SK-N-DZ (cell line): ENCODE results near the gene SLITRK2. TPM values are rescaled to one million over a fixed set of nuclear protein-coding genes. Genes with fewer than 3 reads are reported as not detected.
A peak's percentile ranks its signal among the peaks of the same experiment; 100 is the strongest.

Source experiments
- DNase-seq: peaks from one replicate; pipeline ENCODE4 v3.0.0-alpha.2; 2015; ENCODE audit warnings: low spot score
- polyA plus RNA-seq, 2 experiments: library from polyadenylated mRNA; depleted of rRNA; stranded (reverse); fragments of >200 nt; gene quantifications; 2 replicates each; pipeline ENCODE4 v1.2.3, GENCODE V29; 2014

The SLITRK2 gene, protein sequence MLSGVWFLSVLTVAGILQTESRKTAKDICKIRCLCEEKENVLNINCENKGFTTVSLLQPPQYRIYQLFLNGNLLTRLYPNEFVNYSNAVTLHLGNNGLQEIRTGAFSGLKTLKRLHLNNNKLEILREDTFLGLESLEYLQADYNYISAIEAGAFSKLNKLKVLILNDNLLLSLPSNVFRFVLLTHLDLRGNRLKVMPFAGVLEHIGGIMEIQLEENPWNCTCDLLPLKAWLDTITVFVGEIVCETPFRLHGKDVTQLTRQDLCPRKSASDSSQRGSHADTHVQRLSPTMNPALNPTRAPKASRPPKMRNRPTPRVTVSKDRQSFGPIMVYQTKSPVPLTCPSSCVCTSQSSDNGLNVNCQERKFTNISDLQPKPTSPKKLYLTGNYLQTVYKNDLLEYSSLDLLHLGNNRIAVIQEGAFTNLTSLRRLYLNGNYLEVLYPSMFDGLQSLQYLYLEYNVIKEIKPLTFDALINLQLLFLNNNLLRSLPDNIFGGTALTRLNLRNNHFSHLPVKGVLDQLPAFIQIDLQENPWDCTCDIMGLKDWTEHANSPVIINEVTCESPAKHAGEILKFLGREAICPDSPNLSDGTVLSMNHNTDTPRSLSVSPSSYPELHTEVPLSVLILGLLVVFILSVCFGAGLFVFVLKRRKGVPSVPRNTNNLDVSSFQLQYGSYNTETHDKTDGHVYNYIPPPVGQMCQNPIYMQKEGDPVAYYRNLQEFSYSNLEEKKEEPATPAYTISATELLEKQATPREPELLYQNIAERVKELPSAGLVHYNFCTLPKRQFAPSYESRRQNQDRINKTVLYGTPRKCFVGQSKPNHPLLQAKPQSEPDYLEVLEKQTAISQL
- 1.2 and 1.8 TPM in 2 replicates for polyA plus RNA-seq (2014; cell fraction: cytosol; rRNA removed)
- 3.5 and 3.9 TPM in 2 replicates for polyA plus RNA-seq (2014; cell fraction: nucleus; rRNA removed)

DNA sequence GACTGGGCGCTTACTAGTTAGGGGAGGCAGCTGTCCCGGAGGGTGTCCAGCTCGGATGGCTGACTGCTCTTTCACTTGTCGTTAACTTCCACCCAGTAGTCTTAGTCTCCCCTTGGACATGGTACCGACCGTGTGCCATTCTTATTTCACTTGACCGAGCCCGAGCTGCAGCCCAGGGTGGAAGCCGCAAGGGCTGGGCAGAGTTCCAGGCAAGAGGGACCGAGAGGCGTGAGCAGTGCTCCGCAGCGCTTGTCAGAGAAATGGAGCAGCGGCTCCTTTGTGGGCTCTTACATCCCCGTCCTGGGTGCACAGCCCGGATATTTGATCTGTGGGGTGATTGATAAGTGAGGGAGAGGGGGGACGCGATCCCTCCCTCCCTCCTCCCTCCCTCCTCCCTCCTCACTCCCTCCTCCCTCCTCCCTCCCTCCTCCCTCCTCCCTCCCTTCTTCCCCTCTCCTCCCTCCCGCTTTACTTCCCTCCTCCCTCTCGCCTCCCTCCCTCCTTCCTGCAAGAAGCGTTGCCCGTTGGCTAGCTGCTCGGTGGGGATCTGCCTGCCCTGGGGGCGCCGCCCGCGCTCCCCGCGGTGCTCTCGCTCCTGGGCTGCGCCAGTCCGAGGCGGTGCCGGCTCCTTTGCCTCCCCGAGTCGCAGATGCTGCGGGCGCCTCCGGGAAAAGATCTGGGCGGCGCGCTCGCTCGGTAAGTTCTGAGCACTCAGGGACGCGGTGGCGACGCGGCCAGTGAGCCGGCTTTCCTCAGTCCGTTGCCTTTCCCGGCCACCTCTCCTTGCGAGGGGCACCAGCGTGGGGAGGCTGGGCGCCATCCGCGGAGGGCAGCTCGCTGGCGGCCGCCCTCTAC lies at the start of gene SLITRK2:
TSS of gene SLITRK2 (plus strand) at position 499 of the 855 bp plus-strand sequence. CDS start 4,597 bp downstream, outside the sequence.
- no peak for DNase-seq

DNA sequence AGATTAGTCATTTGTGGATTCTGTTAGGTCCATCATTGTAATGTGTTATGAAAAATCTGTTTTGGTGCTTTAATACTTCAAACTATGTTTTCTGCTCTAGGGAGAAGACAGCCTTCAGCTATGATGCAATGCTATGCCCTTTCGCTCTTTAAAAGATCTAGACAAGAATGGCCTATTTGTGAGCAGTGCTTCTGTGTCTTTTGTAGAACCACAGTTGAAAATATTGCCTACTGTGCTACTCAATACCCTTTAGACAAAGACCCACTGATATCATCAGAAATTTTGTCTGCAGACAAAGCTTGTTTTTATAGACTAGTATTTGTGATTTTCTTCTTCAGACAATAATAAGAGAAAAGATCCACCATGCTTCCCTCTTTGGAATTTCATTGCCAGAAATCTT lies 44.6 kb upstream of the SLITRK2 start:
- DNase-seq: no peak

DNA sequence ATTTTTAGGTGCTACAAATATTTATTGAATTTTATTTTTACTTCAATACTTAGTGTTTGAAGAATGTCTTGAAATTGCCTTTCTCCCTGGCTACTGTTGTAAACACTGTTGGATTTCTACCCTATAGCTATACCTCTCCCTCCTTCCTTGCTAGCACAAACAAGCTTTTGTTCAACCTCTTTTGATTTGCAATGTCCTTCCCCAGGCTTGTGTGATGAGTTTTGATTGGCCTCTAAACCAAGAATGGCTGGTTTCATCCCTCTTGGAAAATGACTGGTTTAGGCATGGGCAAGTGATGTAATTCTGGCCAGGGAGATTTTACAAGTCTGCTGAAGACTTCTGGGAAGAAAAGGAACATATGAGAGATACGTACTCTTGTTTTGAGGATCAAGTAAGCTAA lies 25.3 kb upstream of the SLITRK2 start:
- DNase-seq: no peak

DNA sequence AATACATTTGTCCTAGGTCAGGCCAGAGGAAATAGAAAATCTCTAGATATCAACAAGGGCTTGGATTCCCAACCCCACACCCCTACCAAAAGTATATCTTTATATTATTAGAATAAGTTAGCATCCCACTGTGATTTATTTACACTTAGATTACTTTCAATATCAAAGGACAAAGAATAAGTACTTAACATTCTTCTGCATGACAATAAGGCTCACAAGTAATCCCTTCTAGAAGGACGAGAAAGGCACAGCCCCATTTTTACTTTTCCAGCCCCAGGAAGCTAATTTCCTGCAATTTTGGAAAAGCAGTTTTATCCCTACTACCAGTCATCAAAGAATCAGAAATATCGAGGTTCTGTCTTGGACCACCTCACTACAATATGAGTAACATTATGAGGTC lies 14.1 kb upstream of the SLITRK2 start:
- no peak for DNase-seq

DNA sequence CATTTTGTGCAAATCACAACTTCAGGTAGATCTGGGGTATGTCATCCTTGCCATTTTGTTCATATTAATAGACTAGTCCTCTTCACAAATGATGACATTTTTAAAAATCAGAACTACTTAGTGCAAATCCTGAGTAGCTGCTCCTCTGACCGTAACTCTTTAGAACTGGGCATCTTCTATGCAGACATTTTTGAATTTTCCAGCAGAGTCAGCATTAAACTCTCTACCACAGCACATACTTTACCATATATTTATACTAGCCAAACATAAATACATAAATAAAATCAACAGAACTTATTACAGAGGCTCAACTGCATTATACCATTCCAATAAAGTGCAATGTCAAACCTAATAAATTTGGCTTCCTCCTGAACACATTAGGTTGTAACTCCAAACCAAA lies 4.5 kb upstream of the SLITRK2 start:
- no peak for DNase-seq

DNA sequence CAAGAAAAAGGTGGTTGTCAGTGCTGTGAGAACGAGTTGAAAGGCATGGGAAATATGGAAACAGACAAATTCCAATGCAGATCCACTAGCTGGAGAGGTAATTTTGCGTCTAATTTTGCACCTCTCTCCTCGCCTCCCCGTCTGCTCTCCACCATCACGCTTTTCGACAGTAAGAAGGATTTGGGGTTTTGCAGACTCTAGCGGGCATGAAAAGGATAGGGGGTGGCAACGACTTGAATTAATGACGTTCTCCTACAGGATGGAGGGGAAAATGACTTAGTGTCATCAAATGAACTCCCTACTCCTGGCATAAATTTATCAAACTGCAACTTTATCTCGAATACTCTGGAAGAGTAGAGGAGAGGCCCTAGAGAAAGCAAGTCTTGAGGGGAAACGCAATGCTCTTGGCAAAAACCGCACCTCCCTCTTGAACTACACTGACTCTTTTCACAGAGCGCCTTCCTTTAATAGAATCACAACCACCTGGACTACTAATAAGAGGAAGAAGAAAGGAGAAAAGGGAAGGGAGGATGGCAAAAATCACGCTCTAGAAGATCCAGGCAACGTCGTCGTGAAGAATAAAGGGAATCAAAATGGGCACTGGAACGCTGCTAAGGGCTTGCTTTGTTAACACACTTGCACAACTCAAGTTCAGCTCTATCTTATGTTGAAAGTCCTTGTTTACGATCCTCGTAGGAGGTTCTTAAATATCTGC lies 871 bp upstream of the SLITRK2 start:
- DNase-seq: no peak

DNA sequence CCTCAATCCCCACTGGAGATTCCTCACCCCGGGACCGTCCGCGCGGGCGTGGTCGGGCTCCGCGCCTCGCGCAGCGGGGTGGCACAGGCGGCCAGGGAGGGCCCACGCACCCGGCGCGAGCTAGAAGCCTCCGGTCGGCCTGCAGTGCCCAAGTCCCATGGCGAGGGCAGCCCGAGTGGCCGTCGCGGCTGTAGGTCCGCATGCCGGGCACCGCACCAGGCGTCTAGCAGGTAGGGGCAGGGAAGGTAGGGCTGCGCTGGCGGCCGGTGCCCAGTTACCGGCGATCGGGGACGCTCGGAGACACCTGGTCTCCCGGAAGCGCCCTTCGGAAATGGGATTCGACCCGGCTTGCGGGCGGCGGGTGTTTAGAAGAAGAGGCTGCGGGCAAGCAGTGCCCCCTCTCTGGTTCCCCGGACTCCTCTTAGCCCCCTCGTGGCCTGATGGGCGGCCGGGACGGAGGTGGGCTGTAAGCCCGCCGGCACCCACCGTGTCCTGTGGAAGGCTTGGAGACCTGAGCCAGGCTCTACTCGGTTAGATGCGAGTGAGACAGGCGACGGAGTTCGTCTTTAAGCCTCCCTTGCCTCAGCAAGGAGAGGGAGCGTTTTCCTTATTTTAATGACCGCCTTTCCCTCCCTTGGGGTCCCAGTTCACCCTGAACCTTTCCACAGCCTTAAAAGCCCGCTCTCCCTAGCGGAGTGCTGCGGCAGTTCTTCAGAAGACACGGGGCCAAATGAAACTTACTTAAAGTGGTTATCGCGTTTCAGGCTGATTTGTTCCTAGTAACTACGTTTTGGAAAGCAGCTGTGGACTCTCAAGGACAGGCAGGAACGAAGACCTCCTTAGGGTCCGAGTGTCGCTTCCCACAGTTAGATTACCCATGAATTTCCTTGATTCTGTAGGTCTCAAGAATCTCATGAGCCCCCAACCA lies 821 bp downstream of the SLITRK2 start:
- no peak for DNase-seq

DNA sequence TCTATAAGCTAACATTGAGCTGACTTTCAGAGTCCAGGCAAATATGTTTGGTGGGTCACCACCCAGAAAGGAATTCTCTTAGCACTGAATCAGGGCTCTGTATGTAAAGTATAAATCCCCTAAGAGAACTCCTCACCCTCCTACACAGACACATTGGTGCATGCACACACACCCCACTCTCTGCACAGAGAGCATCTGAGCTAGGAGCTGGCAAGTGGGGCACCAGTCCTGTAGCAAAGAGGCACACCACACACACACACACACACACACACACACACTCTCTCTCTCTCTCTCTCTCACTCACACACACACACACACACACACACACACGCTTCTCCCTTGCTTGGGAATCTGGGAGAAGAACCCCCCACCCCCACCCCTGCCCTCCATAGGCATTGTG lies 3.2 kb downstream of the SLITRK2 start:
- no peak for DNase-seq

DNA sequence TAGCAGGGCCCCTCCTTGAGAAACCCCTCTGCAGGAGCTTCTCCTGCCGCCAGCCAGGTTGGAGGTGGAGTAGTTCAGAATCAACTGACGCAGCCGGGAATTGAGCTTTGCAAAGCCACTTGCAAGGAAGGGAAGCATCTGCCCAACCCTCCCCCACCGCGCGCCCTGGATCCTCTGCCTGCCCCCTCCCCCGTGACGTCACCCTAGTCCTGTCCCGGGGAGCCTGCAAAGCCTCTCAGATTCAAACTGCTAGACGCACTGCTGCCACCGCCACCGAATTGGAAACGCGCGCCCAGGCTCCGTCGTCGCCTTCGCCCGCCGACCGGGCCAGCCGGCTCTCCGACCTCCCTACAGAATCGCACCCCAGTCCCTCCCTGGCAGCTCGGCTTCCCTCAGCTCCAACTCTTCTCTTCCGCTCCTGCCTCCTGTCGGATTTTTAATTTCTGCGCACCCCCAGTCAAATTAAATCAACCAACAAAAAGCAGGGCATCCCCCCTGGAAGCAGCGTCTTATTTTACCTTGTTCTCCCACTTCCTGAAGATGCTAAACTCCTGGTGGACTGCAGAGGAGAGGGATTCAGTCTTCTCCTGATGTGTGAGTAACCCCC lies 3.8 kb downstream of the SLITRK2 start:
- peak; percentile 19 for DNase-seq

DNA sequence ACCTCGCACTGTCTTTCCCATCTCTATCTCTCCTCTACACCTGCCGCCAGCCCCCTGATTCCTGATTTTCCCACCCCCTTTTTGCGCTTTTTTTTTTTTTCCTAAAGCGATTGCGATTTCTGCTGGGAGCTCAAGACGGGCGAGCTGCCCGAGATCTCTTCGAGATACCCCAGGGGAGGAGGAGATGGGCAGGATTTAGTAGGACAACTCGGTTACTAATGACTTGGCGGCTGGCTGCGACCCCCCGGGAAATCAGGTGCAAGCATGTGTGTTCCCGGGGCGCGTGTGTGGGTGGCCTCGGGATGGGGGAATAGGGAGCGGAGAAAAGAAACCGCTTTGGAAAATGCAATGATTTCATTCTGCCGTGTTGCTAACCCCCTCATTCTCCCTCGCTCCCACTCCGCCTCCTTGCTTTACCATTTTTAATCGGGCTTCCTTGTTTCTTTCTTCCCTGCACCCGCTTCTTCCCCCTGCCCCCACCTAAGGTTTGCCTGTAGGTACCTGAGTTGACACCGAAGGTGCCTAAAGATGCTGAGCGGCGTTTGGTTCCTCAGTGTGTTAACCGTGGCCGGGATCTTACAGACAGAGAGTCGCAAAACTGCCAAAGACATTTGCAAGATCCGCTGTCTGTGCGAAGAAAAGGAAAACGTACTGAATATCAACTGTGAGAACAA lies 4.4 kb downstream of the SLITRK2 start:
- no peak for DNase-seq

DNA sequence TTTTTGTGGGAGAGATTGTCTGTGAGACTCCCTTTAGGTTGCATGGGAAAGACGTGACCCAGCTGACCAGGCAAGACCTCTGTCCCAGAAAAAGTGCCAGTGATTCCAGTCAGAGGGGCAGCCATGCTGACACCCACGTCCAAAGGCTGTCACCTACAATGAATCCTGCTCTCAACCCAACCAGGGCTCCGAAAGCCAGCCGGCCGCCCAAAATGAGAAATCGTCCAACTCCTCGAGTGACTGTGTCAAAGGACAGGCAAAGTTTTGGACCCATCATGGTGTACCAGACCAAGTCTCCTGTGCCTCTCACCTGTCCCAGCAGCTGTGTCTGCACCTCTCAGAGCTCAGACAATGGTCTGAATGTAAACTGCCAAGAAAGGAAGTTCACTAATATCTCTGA lies 5.5 kb downstream of the SLITRK2 start:
- no peak for DNase-seq

DNA sequence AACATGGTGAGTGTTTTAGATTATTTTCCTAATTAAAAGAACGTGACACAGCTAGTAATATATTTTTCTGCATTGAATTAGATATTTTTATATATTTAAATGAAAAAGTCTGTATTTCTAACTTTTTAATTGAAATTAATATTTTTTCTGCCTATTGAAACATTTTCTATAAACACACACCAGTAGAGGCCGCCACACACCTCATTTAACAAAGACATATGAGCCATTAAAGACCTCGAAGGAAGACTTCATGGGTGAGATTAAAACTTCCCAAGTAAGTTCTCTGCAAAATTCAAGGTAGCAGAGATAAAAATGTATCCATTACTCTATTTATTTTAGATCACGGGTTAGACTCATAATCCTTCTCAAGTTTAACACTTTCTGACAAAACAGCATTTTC lies 8.3 kb downstream of the SLITRK2 start:
- DNase-seq: no peak

DNA sequence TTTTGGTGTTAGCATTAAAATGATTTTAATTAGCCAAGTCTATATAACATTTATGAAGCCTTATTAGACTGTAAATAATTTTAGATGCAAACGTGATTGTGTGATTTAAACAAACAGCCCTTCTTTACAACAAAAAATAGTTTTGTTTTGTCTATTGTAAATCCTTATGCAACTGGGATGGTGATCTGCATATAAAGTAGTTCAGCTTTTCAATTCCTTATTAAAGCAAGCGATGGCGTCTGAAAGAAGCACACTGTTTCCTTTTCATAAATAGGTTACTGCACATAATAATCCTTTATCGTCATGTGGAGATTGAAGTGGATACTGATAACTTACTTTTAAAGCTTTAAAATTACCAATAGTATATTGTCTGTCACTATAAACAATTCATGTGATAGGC lies 8.8 kb downstream of the SLITRK2 start:
- DNase-seq: no peak

DNA sequence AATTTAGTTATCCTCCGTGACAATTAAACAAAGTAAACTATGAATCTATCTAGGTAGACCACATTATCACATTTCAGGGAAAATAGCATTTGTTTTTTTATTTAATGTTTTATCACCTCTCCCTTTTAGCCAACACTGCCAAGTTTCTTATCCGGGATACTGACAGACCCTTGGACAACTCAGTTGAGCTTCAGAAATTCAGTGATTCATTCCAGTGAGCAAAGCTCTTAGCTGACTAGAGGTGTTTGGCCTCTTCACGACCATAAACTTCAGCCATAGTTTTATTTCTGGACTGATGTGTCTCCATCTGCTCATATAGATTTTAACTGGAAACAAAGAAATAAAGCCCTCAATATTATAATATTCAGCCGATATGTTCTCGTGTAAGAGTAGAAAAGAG lies 15.2 kb downstream of the SLITRK2 start:
- no peak for DNase-seq

DNA sequence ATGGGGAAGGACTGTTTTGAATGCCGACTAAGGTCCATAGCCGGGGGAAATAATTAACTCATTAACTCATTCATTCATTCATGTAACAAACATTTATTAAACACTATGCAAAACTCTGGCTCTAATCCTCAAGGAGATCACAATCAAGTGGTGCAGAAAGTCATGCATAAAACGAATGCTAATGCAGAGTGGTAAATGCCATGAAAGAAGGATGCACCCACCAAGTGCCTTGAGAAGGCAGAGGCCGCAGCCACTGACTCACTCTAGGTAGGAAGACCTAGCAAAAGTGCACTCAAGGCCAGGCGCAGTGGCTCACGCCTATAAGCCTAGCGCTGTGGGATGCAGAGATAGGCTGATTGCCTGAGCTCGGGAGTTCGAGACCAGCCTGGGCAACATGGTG lies 22.9 kb downstream of the SLITRK2 start:
- DNase-seq: no peak

DNA sequence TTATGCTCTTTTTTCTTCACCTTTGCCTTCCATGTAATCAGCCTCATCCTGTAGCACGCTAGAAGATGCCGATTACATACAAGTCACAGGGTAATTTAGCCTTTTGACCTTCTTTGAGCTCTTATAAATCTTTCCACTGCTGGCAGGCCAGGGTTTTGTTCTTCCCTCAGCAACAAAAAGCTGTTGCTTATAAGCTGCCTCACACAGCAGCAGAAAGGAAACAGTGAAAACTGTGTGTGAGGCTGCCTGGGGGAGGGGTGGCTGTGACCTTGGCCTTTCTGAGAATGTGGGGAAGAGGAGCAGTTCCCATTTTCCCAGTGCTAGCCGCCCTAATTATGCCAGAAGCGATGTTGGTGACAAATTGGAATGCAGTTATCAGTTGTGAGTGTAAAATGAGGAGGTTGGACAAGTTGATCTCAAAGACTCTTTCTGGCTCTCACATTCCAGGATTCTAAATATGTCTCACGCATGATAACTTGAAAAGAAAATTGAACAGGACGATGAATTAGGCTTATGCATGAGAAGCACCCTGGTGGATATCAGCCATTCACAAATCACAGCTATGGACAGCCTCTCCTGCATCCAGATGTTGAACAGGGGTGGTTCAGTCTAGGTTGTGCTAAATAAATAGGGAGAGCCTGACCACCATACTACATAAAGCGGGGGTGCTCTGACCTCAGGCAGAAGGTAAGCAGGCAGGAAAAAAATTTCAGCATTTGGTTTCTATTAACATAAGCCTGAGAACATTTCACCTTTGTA lies 25.7 kb downstream of the SLITRK2 start:
- DNase-seq: no peak

DNA sequence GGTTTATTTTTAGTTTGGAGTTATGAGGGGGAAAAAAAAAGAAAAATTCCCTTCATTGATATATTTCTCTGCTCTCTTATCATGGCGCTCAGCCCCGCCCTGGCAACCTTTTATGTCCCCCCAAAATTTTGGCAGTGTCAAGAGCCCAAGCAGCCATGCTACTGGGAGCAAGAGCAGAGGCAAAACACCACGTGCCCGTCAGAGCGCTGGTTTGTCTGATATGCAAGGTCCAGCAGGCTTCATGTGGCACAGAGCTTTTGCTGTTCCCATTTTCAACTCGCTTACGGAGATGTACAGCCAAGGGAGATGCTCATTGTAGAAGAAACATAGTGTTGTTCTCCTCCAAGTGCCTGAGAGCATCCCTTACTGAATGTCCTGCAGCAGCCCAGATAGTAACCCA lies 27.3 kb downstream of the SLITRK2 start:
- no peak for DNase-seq

DNA sequence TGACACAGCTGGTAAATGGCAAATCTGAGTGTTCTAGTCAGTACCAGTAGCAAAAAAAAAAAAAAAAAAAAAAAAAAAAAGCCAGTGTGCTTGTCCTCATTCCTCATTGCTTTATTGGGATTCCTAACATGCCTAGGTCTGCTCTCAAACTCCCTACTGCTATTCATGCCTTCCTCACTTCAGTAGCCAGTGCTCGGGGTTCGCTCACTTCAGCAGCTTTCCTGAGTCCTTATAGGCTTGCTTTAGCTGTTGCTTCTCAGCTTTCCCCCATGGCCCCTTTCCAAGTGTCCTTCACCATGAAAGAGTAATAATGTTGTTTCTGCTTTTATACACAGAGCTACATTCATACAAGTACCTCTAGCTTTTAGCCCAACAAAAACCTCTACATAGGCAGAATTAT lies 30.8 kb downstream of the SLITRK2 start:
- DNase-seq: no peak
